ENCODE results near the gene GPR158.

GPR158 gene

DNA sequence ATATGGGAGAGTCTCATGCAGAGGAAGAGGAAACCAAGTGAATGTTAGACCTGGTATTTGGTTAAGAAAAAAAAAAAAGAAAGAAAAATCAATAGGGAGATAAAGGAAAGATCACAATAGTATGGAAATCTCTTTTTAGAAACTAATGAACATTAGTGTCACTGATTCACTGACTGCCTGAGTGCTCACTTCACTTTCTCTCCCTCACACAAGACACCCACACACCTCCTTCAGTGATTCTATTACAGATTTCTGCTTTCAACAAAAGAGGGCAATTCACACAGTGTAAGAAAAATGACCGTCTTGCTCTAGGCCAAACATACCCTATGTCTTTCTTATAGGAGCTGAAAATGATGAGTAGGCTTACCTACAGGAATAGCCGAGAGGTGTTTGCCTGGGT is 6.0 kb downstream of the GPR158 start:
- no peak for TF ChIP-seq CTCF (IDR thresholded peaks at IDR 0.05; ENCODE audit: low read depth, low read length)
- Histone ChIP-seq H3K9me3 (no peaks in the 10 kb centered on the region), H3K4me3 (ENCODE audit: low read depth, low read length) (no peak overlapping the region), H3K4me1 (no peaks in the 10 kb centered on the region; the same call in 1 of the 2 replicates), H3K27me3 (peaks cover 20% of the 10 kb centered on the region), H3K36me3 (no peaks in the 10 kb centered on the region)
- no peak for DNase-seq

- no peak overlapping the region for H3K4me3 ChIP-seq (ENCODE audit: low read depth, low read length)
- peaks cover 3% of the 10 kb centered on the region for H3K27me3 ChIP-seq
- no peak for TF ChIP-seq CTCF (IDR thresholded peaks at IDR 0.05; ENCODE audit: low read depth, low read length)
Observed at GRCh38 chr10:25182636-25183035, 7.8 kb downstream of the GPR158 start.

DNA sequence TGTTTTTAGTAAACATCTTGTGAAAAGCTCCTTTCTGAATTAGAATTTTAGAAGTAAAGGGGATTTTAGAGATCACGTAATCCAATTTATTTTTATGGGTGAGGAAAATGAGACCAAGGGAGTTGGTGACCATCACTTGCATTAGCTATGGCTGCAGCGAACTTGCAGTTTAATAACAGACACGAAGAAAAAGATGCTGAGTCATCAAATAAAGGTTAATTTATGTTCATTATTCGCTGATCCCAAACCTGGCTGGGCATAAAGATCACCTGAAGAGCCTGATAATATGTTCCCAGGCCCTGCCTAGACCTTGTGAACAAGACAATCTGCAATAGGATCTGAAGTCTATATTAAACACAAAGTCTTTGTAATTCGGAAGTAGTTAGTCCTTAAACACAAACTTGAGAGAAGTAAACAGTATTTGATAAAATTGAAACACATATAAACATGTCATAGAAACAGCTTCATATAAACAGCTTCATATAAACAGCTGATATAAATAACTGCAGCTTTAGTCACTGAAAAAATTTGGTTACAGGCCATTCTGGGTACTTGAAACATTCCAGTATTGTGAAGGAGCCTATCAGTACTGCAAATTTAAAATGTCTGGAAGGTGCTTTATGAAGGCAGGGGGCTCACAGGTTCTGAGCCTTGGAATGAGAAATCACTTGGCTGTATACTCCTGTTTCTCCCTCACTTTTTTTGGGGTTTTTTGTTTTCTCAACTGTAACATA is 16.5 kb downstream of the GPR158 start:
- H3K4me3 ChIP-seq (ENCODE audit: low read depth, low read length) = no peak overlapping the region
- no peaks in the 10 kb centered on the region for H3K36me3 ChIP-seq
- no peak for DNase-seq
- no peaks in the 10 kb centered on the region for H3K27me3 ChIP-seq
- no peaks in the 10 kb centered on the region for H3K4me1 ChIP-seq
- no peak for TF ChIP-seq CTCF (IDR thresholded peaks at IDR 0.05; ENCODE audit: low read depth, low read length)
- no peaks in the 10 kb centered on the region; the same call in 1 of the 2 replicates for H3K9me3 ChIP-seq

More at GRCh38 chr10:25182636-25183035, 7.8 kb downstream of the GPR158 start:
- Histone ChIP-seq H3K9me3 (no peaks in the 10 kb centered on the region), H3K4me1 (no peaks in the 10 kb centered on the region), H3K36me3 (no peaks in the 10 kb centered on the region)
- DNase-seq = no peak

DNA sequence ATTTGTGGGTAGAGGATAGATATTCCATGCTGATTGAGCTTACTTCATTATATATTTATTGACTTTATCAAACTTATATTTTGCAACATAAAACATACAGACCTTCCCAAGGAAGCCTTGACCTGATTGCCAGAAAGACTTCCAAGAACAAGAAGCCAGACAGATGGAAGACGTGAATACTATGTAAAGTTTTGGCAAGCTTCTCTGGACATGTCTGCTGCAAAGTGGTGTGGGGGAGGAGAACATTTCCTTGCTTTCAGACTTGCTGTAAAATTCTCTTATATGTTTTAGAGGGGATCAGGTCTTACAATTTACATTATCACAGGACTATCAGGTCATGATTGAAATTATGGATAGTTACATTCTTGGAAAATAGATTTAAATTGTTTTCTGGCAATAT is 23.4 kb downstream of the GPR158 start:
- H3K36me3 ChIP-seq = no peaks in the 10 kb centered on the region
- TF ChIP-seq CTCF (IDR thresholded peaks at IDR 0.05; ENCODE audit: low read depth, low read length) = no peak
- no peak for DNase-seq
- H3K4me3 ChIP-seq (ENCODE audit: low read depth, low read length) = no peak overlapping the region
- H3K4me1 ChIP-seq = no peaks in the 10 kb centered on the region
- no peaks in the 10 kb centered on the region for H3K27me3 ChIP-seq
- no peaks in the 10 kb centered on the region for H3K9me3 ChIP-seq

DNA sequence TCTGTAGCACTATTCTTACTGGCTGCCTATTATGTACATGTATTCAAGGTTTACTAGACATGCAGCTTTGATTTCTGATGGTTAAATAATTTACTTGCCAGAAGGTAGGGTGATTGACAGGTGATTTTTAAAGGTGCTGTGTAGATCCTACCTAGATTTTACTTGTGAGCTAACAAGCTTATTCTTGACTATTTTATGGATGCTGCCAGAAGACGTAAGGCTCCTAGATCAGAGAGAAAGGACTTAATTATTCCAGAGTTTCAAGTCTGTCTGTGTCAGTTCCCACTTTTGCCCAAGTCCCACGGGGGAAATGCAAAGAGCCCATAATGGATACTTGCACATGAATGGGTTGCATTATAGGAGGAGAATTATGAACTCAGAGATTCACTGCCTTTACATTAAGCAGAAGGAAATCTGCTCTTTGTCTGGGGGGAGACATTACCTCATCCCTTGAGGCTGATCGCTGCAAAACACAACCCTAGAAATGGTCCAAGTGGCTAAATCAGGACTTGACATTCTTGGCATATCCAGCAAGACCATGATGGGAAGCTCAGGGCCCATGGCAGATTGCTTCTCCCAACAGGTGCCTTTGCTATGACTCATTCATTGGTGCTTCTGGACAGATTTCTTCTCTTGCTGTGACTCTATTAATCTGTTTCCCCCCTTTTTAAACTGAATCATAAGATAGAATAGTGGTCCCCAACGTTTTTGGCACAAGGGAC is 32.1 kb downstream of the GPR158 start:
- no peak for TF ChIP-seq CTCF (IDR thresholded peaks at IDR 0.05; ENCODE audit: low read depth, low read length)
- no peaks in the 10 kb centered on the region for H3K36me3 ChIP-seq
- H3K9me3 ChIP-seq = no peaks in the 10 kb centered on the region
- no peaks in the 10 kb centered on the region for H3K4me1 ChIP-seq
- DNase-seq = no peak
- H3K27me3 ChIP-seq = no peaks in the 10 kb centered on the region
- no peak overlapping the region for H3K4me3 ChIP-seq (ENCODE audit: low read depth, low read length)

- H3K4me1 ChIP-seq = no peaks in the 10 kb centered on the region
- H3K4me3 ChIP-seq (ENCODE audit: low read depth, low read length) = no peak overlapping the region
- DNase-seq = no peak
- H3K36me3 ChIP-seq = no peaks in the 10 kb centered on the region
- no peaks in the 10 kb centered on the region for H3K9me3 ChIP-seq
- TF ChIP-seq CTCF (IDR thresholded peaks at IDR 0.05; ENCODE audit: low read depth, low read length) = no peak
- no peaks in the 10 kb centered on the region for H3K27me3 ChIP-seq
Observed at GRCh38 chr10:25209618-25210017, 34.8 kb downstream of the GPR158 start.

Measured in BE2C (cell line).